OCI-M2 (cell line): ENCODE measurements around the gene HS3ST2.
"Not testable (repeated sequence)": the region's sequence is repeated elsewhere in the genome, so short reads cannot be mapped to it uniquely, and the experiment has no call there.

Experiments used
- DNase-seq: peaks from one replicate; lab custom pipeline; 2025; ENCODE audit not compliant: unreplicated experiment; lab: John Stamatoyannopoulos, UW

Gene HS3ST2

GRCh38 chr16:22813223-22813947 lies 577 bp upstream of the HS3ST2 start:
- no peak for DNase-seq

GRCh38 chr16:22814711-22815105 lies 746 bp downstream of the HS3ST2 start:
- DNase-seq: no peak

GRCh38 chr16:22815863-22816262 lies 1.9 kb downstream of the HS3ST2 start:
- DNase-seq: no peak

GRCh38 chr16:22816475-22816874 lies 2.5 kb downstream of the HS3ST2 start:
- no peak for DNase-seq

GRCh38 chr16:22818736-22819135 lies 4.8 kb downstream of the HS3ST2 start:
- DNase-seq: not testable (repeated sequence)

- DNase-seq: no peak
These were observed 24.7 kb downstream of the HS3ST2 start for GRCh38 chr16:22838681-22839080.

GRCh38 chr16:22842031-22842430 lies 28.1 kb downstream of the HS3ST2 start:
- not testable (repeated sequence) for DNase-seq

- DNase-seq: no peak
These were observed 29.2 kb downstream of the HS3ST2 start for GRCh38 chr16:22843122-22843521.

GRCh38 chr16:22843856-22844255 lies 29.9 kb downstream of the HS3ST2 start:
- no peak for DNase-seq

- DNase-seq: no peak
These were observed 30.5 kb downstream of the HS3ST2 start for GRCh38 chr16:22844416-22844815.

- DNase-seq: no peak
These were observed 33.1 kb downstream of the HS3ST2 start for GRCh38 chr16:22847100-22847499.

- no peak for DNase-seq
These were observed 33.7 kb downstream of the HS3ST2 start for GRCh38 chr16:22847690-22848089.

- DNase-seq: no peak
These were observed 34.5 kb downstream of the HS3ST2 start for GRCh38 chr16:22848451-22848850.

GRCh38 chr16:22849517-22849916 lies 35.6 kb downstream of the HS3ST2 start:
- no peak for DNase-seq

GRCh38 chr16:22855231-22855630 lies 41.3 kb downstream of the HS3ST2 start:
- DNase-seq: no peak

- DNase-seq: no peak
These were observed 43.5 kb downstream of the HS3ST2 start for GRCh38 chr16:22857296-22858025.

- no peak for DNase-seq
These were observed 46.0 kb downstream of the HS3ST2 start for GRCh38 chr16:22859925-22860324.

- no peak for DNase-seq
These were observed 47.6 kb downstream of the HS3ST2 start for GRCh38 chr16:22861580-22861979.

- DNase-seq: no peak
These were observed 48.1 kb downstream of the HS3ST2 start for GRCh38 chr16:22862046-22862445.

GRCh38 chr16:22864375-22864774 lies 50.4 kb downstream of the HS3ST2 start:
- no peak for DNase-seq

GRCh38 chr16:22868593-22869224 lies 54.7 kb downstream of the HS3ST2 start:
- DNase-seq: no peak

- no peak for DNase-seq
These were observed 57.9 kb downstream of the HS3ST2 start for GRCh38 chr16:22871861-22872260.
